Stimulated activated CD8-positive, alpha-beta memory T cell treated with anti-CD3 and anti-CD28 coated beads, Interleukin-4, amount 100 ng/mL, for 24 hours (primary cell): ENCODE data around the gene POMP.

Source experiments
- DNase-seq: peaks from one replicate; pipeline ENCODE4 v3.0.0-alpha.2; 2020; ENCODE audit warnings: low read depth

Gene POMP, protein sequence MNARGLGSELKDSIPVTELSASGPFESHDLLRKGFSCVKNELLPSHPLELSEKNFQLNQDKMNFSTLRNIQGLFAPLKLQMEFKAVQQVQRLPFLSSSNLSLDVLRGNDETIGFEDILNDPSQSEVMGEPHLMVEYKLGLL

DNA sequence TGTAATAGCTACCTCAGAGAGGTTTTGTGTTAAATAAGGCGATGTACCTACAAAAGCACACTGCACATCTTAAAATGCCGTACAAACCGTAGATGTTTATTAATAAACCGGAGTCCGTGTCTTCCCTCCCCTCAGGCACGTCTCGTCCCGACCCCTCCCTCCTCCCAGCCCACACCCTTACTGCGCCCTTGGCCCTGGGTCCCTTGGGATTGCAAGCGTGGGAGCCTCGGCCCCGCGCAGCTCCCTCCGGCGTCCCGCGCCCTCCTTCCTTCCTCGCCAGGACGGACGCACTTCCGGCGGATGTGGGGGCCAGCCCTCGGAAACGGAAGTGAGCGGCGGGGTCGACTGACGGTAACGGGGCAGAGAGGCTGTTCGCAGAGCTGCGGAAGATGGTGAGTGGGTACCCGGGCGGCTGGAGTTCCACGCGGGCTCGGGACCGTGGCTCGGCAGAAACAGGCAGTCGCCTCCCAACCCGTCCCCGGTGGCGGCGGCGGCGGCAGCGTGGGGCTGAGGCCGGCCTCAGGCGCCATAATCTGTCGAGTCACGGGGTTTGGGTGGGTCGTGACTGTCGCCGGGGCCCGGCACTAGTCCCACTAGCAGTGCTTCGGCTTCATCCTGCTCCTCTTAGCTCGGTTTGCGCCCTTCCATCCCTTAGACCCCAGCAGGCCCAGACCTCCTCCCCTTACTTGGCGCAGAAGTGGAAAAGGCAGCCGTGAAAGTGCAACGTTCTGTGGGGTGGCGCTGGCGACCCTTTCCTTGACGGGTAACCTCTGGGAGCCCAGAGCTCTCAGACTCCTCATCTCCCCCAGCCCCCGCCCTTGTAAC, at the start of gene POMP:
Gene POMP (plus strand): TSS at position 335 of the 825 bp plus-strand sequence. CDS start 55 bp downstream, at position 390.
- DNase-seq: peak; percentile 90

DNA sequence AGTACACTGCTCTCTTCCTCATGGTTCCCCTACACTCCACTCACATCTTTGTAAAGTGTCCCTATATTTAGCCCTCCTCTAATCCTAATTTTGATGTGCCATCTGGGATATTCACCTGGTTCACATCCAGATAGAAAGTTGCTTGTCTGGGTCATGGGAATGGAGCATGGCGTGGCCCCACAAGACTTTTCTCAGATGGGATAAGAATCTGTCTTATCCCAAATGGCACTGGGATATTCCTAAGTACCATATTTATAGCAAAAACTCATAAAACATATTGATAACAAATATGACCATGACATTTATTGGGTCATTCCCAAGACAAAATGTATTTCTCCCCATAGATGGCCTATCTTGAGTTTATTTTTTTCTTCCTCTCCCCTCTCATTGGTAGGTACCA, 49.5 kb upstream of the POMP start:
- no peak for DNase-seq

DNA sequence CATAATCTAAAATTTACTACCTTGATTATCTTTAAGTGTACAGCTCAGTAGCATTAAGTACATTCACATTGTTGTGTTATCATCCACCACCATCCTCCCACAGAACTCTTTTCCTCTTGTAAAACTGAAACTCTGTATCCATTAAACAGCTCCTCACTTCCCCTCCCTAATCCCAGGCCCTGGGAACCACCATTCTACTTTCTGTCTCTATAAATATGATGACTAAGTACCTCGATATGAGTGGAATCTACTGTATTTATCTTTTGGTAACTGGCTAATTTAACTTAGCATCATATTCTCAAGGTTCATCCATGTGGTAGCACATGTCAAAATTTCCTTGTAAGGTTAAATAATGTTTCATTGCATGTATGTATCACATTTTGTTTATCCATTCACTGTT, 49.0 kb upstream of the POMP start:
- no peak for DNase-seq

DNA sequence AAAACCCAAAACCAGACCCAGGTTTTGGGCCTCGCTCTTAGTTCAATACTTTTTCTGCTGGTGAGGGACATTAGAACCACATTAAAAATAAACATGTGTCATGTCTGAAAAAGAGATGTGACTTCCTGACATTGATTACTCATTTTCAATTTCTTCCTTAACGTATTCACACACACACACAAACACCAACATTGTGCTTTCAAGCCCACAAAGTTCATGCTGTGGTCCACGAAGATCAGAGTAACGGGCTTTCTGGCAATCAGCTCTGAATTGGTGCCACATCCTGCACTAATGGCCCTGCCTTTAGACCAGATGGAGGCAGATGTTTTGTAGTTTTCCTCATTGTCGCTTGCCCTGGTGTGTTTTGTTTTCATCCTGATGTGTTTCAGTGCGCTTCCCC, 47.9 kb upstream of the POMP start:
- no peak for DNase-seq

DNA sequence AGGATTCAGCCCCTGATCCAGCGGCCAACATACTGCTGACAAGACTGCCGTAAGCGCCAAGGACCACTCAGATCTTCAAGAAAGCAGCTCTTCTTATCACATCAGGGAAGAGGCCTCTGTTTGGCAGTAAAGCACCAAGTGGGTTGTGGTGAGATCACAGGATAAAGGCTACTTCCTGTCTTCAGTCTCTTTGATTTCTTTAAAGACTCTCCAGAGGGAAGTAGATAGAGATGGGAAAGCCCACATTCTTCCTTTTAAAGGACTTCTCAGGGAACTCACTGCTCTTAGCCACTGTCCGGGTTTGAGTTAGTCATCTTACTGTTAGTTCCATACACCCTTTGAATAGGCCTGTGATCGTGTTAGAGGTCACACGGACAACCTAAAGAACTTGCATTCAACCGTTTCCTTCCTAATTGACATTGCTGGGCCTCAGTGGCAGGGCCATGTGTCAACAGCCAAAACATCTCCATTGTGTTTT, 47.2 kb upstream of the POMP start:
- DNase-seq: no peak

DNA sequence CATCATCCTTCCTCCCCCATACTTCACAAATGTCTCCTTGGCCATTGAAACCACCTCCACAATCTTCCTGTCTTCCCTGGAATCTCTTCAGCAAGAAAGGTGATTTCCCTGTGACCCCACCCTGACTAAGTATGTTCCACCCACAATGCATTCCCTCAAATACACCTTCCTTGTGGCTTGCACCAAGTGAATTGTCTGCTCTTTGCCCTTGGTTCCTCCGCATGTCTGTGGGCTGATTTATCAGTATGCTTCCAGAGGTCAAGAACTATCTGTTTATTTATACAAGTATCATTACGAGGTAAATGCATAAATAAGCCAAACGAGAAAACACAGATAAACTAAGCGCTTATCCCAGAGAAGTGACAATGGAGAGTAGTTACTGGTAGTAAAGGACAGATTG, 45.4 kb upstream of the POMP start:
- DNase-seq: no peak

DNA sequence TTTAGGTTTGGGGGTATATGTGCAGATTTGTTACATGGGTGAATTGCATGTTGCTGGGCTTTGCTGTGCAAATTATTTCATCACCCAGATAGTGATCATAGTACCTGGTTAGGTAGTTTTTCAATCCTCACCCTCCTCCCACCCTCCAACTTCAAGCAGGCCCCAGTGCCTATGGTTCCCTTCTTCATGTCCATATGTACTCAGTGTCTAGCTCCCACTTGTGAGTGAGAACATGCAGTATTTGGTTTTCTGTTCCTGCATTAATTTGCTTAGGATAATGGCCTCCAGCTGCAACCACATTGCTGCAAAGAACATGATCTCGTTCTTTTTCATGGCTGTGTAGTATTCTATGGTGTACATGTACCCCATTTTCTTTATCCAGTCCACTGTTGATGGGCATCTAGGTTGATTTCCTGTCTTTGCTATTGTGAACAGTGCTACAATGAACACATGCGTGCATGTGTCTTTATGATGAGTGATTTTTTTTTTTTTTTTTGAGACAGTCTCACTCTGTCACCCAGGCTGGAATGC, 42.9 kb upstream of the POMP start:
- DNase-seq: no peak

DNA sequence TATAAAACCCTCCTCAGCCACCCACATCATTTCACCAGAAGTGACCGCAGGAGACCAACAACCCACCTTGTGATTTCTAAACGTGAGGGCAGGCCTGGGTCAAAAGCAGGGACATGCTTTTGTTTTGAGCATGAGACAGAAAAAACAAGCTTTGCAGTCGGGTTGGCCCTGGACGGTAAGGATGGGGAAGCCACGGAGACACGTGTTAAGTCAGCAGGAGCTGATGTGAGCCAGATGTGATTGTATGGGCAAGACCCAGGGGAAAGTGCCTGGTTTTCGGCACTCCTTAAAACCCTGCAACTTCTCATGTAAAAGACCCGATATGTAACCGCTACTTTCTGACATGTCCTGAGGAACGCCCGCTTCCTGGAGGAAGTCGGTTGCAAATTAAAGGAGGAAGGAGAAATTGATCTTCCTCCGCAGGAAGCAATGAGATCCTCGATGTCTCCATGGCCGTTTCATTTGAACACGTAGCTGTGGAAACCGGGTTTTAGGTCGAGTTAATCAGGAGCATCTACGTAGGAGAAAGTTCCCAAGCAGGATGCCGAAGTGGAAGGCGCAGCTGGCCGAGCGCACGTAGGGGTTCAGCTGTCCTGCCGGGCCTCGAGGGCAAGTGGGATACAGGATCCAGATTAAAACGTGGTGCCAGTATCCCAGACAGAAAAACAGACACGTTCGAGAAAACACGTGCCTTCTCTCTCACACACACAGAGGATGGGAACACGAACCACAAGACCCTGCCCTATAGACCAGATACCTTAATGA, 40.5 kb upstream of the POMP start:
- DNase-seq: no peak

DNA sequence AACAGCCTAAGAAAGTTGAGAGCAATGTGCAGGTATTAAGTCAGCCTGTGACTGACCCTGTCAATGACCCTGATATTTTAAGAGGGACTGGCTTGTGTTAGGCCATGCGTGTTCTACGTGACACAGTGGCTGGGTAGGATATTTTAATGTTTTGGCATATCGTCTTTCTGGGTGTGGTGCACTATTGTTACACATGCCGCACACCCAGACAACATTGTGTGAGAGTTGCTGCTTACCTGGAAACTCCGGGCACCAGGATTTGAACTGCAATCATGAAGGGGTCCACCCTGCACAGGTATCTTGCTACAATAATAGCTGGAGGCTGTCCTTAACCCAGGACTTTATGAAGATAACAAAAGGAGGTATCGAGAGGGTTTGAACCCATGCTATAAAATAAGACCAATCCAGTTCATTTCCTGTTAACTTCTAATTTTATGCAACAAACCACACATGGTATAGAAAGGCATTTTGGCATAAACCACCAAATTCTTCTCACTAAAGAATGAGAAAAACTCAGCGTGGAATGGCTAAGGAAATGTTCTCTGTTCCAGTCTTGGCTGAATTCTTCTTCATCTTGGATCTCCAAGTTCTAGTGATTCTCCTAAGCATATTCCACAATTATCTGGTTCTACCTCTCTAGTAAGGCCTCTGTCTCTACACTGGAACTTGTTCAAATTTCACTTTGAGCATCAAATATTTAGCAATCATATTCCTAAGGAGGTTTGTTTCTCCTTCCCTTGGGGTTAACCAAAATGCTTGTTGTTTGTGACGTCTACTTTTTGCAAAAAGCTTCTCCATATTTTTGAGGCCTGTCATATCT, 38.7 kb upstream of the POMP start:
- no peak for DNase-seq

DNA sequence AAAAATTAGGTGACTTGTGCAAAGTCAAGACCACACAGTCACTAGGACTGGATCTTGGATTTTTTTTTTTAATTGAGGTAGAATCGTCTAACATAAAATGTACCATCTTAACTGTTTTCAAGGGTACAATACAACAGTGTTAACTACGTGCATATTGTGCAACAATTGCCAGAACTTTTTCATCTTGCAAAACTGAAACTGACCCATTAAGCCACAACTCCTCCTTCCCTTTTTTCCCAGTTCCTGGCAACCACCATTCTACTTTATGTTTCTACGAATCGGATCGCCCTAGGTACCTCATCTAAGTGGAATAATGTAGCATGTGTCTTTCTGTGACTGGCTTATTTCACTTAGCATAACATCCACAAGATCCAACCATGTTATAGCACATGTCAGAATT, 37.5 kb upstream of the POMP start:
- DNase-seq: no peak

DNA sequence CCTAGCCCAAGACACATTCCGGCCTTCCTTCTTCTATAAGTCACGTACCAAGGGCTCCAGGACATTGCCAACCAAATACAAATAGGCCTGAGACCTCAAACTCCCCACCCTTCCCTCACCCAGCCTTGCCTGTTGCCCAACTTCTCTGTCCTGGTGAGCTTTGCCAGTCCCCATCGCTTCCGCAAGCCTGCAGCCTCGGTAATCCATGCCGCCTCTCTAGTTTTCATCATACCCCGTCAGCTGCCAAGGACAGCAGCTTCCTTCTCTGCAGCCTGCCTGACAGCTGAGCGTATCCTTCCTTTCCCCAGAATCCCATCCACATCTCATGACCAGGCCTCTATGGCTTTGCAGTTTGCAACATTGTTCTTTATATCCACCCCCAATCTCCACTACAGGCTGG, 36.6 kb upstream of the POMP start:
- DNase-seq: no peak

DNA sequence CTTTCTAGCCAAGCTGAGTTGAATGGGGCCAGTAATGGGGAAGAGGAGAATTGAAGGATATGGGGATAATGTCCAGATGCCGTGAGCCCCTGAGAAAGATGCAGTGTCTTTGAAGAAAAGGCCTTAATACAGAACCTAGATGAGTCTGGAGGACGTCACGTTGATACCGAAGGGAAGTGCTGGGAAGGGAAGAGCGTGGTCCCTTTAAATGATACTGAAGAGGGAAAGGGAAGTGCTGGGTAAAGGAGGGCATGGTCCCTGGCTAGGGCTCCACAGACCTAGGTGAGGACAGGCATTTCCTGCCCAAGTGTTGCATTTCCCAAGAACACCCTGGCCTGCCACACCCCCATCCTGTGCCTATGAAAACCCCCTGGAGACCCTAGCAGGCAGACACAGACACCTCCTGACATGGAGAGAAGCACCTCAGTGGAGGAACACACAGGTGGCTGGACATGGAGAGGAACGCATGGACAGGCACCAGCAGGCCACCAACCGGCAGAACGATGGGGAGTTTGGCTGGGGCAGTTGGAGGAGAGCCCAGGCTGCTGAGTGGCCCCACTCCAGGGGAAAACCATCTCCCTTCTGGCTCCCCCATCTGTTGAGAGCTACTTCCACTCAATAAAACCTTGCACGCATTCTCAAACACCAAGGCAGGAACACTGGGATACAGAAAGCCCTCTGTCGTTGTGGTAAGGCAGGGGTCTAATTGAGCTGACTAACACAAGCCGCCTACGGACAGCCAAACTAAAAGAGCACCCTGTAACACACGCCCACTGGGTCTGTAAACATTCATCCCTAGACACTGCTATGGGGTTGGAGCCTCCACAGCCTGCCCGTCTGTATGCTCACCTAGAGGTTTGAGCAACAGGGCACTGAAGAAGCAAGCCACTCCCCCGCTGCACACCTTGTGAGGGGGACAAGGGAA, 34.9 kb upstream of the POMP start:
- no peak for DNase-seq

DNA sequence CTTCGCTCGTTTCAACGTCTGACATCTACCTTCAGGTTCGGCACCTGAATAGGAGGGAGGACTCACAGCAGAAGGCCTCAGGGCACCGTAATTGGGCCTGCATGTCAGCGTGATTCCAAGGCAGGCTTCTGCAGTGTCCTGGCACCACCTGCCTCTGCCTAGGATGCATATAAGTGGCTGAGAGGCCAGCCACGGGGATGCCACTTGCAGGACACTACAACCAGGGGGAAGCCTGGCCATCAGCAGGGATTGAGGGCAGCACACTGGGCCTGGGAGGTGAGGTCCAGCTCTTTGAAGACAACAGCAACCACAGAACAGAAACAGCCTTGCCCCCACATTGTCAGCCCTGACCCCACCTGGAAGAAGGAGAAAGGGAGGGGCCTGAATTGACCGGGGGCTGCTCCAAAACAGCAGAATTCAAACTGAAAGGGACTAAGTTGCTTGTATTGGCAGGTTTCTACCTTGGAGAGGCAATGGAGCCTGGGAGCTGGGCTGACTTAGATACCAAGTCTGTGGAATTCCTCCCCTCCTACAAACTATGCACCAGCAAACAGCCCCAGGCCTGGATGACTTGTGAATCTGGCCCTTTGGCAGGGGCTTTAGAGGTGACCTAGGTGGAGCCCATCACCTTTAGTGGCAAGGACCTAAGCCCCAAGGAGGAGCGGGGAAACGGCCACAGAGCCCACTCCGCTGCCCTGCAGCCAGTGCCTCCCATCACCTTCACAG, 34.1 kb upstream of the POMP start:
- no peak for DNase-seq

DNA sequence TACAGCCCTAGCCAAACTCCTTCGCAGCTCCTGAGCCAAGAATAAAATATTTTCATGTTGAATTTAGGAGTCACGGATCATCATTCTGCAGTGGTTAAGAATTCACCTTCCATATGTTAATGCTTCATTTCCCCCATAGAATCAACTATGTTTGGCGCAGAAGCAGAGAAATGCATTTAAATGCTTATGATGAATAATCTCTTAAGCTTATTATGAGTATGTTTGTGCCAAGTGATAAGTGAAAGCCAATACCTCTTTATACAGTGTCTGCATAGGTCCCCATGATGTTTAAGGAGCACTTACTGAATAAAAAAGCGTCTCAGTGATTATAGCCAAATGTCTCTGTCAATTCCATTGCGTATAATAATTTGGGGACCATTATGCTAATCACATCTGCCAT, 32.7 kb upstream of the POMP start:
- DNase-seq: no peak

DNA sequence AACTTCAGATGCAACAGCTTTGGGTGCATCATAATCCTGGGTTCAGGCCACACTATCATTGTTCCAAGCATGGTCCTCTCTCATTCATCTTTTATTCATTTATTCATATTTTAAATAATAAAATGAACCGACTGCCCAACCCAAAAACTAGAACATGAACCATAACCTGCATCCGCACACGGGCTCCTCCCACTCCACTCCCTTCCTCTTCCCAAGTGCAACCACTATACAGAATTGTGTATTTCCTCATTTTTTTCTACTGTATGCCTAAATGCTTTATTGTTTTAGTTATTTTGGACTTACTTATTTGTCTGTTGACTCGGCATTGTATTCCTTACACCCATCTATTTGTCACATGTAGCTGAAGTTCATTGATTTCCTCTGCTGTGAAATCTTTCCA, 30.7 kb upstream of the POMP start:
- DNase-seq: no peak

DNA sequence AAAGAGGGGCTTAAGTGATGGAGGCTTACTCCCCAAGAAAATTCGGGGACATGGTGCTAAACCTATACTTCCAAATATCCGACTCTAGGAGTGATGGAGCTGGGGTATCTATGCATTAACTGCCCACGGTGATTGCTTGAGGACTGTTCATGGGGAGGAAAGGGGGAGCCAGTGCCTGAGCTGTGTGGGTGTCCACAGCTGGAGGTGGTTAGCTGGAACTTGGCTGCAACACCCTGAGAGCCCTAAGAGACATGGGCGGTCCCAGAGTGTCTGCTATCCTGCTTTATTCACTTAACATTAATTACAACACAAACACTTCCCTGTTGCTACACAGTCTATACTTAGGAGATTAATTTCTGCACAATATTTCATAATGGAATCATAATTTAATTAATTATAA, 28.1 kb upstream of the POMP start:
- no peak for DNase-seq

DNA sequence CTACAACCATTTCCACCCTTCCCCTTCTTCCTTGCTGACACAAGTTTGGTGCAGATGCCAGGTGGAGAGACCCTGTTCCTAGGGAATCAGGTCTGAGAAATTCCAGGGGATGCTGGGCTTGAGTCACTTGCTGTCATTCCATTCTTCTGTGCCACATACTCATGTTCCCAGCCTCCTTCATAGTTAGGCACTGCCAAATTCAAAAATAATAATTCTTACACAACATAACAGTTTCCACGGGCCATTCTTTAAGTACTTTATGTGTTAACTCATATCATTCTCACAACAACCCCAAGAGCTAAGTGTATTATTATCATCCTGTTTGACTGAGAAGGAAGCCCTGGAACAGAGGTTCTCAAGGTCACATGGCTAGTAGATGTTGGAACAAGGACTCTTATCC, 27.1 kb upstream of the POMP start:
- DNase-seq: no peak

DNA sequence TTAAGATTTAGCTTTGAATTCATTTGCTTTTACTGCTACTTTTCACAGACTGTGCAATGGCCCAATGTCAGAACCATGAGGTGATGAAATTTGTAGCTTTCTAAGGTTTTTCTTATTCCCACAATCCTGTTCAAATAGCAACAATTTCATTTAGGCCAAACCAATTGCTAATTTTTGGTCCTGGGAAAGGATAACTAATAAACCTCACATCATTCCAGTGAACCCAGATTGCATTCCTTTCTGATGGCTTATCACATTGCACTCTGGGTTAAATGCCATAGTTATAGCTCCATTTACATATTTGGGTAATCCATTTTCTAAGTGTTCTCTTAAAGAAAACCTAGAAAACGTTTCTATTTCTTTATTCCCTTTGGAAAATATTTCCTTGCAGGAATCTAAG, 22.9 kb upstream of the POMP start:
- DNase-seq: no peak

DNA sequence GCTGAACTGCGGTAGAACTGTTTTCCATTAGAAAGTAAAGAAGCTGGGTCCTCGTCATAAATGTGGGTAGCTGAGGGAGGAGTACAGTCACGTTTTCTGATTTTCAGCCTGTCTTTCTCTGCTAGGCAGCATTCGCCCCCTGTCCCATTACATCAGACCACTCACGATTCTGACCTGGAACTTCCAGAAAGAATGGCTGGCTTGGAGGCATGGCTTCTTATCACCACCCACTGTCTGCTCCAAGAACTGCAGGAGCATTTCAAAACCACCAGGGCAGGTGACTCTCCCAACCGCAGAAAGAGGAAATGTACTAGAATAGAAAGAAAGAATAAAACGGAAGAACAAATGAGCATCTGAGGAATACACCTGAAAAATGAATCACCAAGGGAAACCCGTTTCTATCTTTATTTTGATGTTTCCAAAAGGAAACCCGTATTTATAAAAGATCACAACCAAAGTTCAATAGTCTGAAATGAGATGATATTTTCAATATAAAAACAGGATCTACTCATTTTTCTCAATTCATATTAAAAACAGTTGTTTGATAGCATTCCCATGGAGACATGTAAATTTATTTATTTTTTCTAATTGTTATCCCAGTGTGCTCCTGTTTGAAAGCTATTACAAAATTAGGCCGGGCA, 22.1 kb upstream of the POMP start:
- DNase-seq: peak; percentile 22
